ENCODE results near the gene SCAF4.
A peak's percentile ranks its signal among the peaks of the same experiment; 100 is the strongest.

SCAF4 gene

DNA sequence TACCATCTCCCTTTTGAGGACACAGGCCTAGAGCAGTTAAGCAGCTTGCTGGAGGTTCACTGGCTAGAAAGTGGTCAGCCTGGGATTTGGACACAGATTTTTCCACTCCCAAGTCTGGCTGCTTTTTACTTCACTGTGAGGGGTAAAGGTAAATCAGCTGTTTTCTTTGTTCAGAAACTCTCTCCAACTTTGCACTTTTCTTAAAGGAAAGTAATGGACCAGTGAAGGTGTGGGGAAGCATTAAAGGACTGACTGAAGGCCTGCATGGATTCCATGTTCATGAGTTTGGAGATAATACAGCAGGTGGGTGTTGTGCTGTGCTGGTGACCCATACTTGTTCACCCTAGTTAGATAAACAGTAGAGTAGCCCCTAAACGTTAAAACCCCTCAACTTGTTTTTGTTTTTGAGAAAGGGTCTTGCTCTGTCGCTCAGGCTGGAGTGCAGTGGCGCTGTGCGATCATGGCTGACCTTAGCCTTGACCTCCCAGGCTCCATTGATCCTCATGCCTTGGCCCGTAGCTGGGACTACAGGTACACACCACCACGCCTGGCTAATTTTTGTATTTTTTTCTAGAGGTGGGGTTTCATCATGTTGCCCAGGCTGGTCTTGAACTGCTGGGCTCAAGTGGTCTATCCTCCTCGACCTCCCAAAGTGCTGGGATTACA, 68.2 kb downstream of the SCAF4 start:
- H3K36me3 ChIP-seq = no peaks in the 10 kb centered on the region
- H3K4me3 ChIP-seq (ENCODE audit: low read depth in 1 of 2, low read length in 1 of 2) = no peak overlapping the region
- no peak overlapping the region for H3K27ac ChIP-seq
- no peaks in the 10 kb centered on the region for H3K9me3 ChIP-seq
- TF ChIP-seq, protein P1, sequence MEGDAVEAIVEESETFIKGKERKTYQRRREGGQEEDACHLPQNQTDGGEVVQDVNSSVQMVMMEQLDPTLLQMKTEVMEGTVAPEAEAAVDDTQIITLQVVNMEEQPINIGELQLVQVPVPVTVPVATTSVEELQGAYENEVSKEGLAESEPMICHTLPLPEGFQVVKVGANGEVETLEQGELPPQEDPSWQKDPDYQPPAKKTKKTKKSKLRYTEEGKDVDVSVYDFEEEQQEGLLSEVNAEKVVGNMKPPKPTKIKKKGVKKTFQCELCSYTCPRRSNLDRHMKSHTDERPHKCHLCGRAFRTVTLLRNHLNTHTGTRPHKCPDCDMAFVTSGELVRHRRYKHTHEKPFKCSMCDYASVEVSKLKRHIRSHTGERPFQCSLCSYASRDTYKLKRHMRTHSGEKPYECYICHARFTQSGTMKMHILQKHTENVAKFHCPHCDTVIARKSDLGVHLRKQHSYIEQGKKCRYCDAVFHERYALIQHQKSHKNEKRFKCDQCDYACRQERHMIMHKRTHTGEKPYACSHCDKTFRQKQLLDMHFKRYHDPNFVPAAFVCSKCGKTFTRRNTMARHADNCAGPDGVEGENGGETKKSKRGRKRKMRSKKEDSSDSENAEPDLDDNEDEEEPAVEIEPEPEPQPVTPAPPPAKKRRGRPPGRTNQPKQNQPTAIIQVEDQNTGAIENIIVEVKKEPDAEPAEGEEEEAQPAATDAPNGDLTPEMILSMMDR (IDR thresholded peaks at IDR 0.05) = no peak
- peaks cover 16% of the 10 kb centered on the region for H3K27me3 ChIP-seq
- H3K4me1 ChIP-seq (ENCODE audit: control insufficient read depth in 1 of 2, insufficient read depth in 1 of 2, low read depth in 1 of 2, low read length in 1 of 2) = peaks cover 18 to 19% of the 10 kb centered on the region in 2 experiments

DNA sequence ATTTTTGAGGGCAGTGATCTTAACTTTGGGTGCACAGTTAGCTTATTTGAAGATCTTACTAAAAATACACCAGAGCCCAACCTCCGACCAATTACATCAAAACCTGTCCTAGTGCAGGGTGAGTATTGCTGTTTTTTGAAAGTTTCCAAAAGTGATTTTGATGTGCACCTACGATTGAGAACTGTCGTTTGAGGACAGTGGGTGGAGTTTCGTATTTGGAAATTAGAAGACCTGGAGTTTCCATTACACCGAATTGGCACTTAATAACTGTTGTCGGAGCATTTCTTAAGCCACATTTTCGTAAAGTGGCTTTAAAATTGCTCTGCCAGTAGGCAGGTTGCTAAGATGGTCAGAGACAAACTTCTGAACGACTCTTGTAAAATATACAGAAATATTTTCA, 71.3 kb downstream of the SCAF4 start:
- Histone ChIP-seq H3K27me3 (peaks cover 24% of the 10 kb centered on the region), H3K4me3 (ENCODE audit: low read depth in 1 of 2, low read length in 1 of 2) (peak overlapping the region; percentile 82 to 84), H3K9me3 (no peaks in the 10 kb centered on the region), H3K36me3 (no peaks in the 10 kb centered on the region), H3K27ac (no peak overlapping the region), H3K4me1 (ENCODE audit: control insufficient read depth in 1 of 2, insufficient read depth in 1 of 2, low read depth in 1 of 2, low read length in 1 of 2) (peaks cover 8 to 11% of the 10 kb centered on the region in 2 experiments)
- TF ChIP-seq, protein P1 (IDR thresholded peaks at IDR 0.05) = no peak

DNA sequence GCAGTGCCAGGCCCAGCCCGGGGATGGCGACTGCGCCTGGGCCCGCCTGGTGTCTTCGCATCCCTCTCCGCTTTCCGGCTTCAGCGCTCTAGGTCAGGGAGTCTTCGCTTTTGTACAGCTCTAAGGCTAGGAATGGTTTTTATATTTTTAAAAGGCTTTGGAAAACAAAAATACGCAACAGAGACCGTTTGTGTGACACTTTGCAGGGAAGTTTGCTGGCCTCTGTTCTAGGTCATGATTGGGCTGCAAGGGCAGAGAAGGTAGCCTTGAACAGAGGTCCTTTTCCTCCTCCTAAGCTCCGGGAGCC, 71.7 kb downstream of the SCAF4 start:
- Histone ChIP-seq H3K27ac (no peak overlapping the region), H3K9me3 (no peaks in the 10 kb centered on the region), H3K4me1 (ENCODE audit: control insufficient read depth in 1 of 2, insufficient read depth in 1 of 2, low read depth in 1 of 2, low read length in 1 of 2) (peaks cover 8 to 11% of the 10 kb centered on the region in 2 experiments), H3K27me3 (peaks cover 26% of the 10 kb centered on the region), H3K4me3 (ENCODE audit: low read depth in 1 of 2, low read length in 1 of 2) (peak overlapping the region; percentile 82 to 84), H3K36me3 (no peaks in the 10 kb centered on the region)
- TF ChIP-seq, protein P1 (IDR thresholded peaks at IDR 0.05) = no peak

DNA sequence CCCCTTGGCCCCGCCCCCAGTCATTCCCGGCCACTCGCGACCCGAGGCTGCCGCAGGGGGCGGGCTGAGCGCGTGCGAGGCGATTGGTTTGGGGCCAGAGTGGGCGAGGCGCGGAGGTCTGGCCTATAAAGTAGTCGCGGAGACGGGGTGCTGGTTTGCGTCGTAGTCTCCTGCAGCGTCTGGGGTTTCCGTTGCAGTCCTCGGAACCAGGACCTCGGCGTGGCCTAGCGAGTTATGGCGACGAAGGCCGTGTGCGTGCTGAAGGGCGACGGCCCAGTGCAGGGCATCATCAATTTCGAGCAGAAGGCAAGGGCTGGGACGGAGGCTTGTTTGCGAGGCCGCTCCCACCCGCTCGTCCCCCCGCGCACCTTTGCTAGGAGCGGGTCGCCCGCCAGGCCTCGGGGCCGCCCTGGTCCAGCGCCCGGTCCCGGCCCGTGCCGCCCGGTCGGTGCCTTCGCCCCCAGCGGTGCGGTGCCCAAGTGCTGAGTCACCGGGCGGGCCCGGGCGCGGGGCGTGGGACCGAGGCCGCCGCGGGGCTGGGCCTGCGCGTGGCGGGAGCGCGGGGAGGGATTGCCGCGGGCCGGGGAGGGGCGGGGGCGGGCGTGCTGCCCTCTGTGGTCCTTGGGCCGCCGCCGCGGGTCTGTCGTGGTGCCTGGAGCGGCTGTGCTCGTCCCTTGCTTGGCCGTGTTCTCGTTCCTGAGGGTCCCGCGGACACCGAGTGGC, 72.2 kb downstream of the SCAF4 start, which contains the start of gene SOD1:
SOD1 (plus strand) TSS at position 158 of the 723 bp plus-strand sequence; CDS start at position 235, 77 bp downstream.
- Histone ChIP-seq H3K4me1 (ENCODE audit: control insufficient read depth in 1 of 2, insufficient read depth in 1 of 2, low read depth in 1 of 2, low read length in 1 of 2) (peaks cover 8 to 11% of the 10 kb centered on the region in 2 experiments), H3K4me3 (ENCODE audit: low read depth in 1 of 2, low read length in 1 of 2) (peak within 1 kb of the TSS; percentile 82 to 84), H3K36me3 (no peaks in the 10 kb centered on the region), H3K27ac (peak within 1 kb of the TSS; percentile 65), H3K27me3 (peaks cover 32% of the 10 kb centered on the region), H3K9me3 (no peaks in the 10 kb centered on the region)
- TF ChIP-seq, protein P1 (IDR thresholded peaks at IDR 0.05) = no peak

DNA sequence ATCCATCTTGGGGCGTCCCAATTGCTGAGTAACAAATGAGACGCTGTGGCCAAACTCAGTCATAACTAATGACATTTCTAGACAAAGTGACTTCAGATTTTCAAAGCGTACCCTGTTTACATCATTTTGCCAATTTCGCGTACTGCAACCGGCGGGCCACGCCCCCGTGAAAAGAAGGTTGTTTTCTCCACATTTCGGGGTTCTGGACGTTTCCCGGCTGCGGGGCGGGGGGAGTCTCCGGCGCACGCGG, 72.7 kb downstream of the SCAF4 start:
- Histone ChIP-seq H3K4me3 (ENCODE audit: low read depth in 1 of 2, low read length in 1 of 2) (peak overlapping the region; percentile 82 to 84), H3K27ac (peak overlapping the region; percentile 65), H3K36me3 (no peaks in the 10 kb centered on the region), H3K27me3 (peaks cover 35% of the 10 kb centered on the region), H3K9me3 (no peaks in the 10 kb centered on the region), H3K4me1 (ENCODE audit: control insufficient read depth in 1 of 2, insufficient read depth in 1 of 2, low read depth in 1 of 2, low read length in 1 of 2) (peaks cover 8 to 11% of the 10 kb centered on the region in 2 experiments)
- TF ChIP-seq, protein P1 (IDR thresholded peaks at IDR 0.05) = no peak

Data from neutrophil (primary cell).